ENCODE measurements around the gene NRXN3. TPM values are rescaled to one million over a fixed set of nuclear protein-coding genes. Genes with fewer than 3 reads are reported as not detected.

The NRXN3 gene
- total RNA-seq, 1 donor from 2014 or later = 18.0 TPM

DNA sequence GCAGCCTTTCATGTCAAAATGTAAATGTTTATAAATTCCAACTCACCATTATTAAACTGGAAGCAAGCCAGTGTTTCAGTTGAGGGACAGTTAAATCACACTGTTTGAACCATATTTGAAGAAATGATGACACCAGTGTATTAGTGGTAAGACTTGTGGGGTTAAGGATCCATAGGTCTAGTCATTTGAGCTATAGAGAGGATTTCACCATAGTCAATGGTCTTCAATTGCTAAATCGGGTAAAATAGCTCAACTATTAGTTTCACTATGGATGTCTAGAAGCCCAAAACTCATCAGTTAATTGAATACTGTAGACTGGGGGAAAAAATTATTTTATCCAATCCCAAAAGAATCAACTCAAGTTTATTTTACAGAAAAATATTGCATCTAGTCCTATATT lies 659.1 kb downstream of the NRXN3 start:
- FAIRE-seq (no peak), DNase-seq (ENCODE audit: low read depth) (no peak)
- TF ChIP-seq, protein P1, sequence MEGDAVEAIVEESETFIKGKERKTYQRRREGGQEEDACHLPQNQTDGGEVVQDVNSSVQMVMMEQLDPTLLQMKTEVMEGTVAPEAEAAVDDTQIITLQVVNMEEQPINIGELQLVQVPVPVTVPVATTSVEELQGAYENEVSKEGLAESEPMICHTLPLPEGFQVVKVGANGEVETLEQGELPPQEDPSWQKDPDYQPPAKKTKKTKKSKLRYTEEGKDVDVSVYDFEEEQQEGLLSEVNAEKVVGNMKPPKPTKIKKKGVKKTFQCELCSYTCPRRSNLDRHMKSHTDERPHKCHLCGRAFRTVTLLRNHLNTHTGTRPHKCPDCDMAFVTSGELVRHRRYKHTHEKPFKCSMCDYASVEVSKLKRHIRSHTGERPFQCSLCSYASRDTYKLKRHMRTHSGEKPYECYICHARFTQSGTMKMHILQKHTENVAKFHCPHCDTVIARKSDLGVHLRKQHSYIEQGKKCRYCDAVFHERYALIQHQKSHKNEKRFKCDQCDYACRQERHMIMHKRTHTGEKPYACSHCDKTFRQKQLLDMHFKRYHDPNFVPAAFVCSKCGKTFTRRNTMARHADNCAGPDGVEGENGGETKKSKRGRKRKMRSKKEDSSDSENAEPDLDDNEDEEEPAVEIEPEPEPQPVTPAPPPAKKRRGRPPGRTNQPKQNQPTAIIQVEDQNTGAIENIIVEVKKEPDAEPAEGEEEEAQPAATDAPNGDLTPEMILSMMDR (IDR thresholded peaks at IDR 0.05; ENCODE audit: insufficient read depth, low read depth, low read length) = no peak
- TF ChIP-seq EZH2 (IDR thresholded peaks at IDR 0.05; ENCODE audit: insufficient read depth, low read length) = no peak
- H3K27ac ChIP-seq (ENCODE audit: low read depth, low read length) = no peak overlapping the region
- peaks cover 12% of the 10 kb centered on the region for H3K27me3 Mint-ChIP-seq (ENCODE audit: low read depth, unreplicated experiment)
- H3K9ac ChIP-seq (ENCODE audit: low read length) = no peak overlapping the region
- no peaks in the 10 kb centered on the region for H3K79me2 ChIP-seq (ENCODE audit: insufficient read depth, low read length)
- H4K20me1 ChIP-seq (ENCODE audit: insufficient read depth, low read length) = no peaks in the 10 kb centered on the region
- no peaks in the 10 kb centered on the region for H3K4me1 Mint-ChIP-seq (ENCODE audit: low read depth, unreplicated experiment)
- no peak overlapping the region for H3K4me3 ChIP-seq (ENCODE audit: insufficient read depth, low read depth, low read length)
- H3K4me1 ChIP-seq (ENCODE audit: insufficient read depth, low read length) = no peaks in the 10 kb centered on the region
- H3K4me2 ChIP-seq (ENCODE audit: low read length) = no peak overlapping the region
- H3K27me3 ChIP-seq (ENCODE audit: insufficient read depth, low read length) = peaks cover 2% of the 10 kb centered on the region
- no peaks in the 10 kb centered on the region for H3K9me3 Mint-ChIP-seq (ENCODE audit: unreplicated experiment)
- no peaks in the 10 kb centered on the region for H3K36me3 Mint-ChIP-seq (ENCODE audit: low read depth, unreplicated experiment)
- H3K27ac Mint-ChIP-seq (ENCODE audit: unreplicated experiment) = no peak overlapping the region
- H2AFZ ChIP-seq (ENCODE audit: low read depth, low read length) = no peak overlapping the region
- no peak overlapping the region for H3K4me3 Mint-ChIP-seq (ENCODE audit: unreplicated experiment)
- H3K36me3 ChIP-seq (ENCODE audit: insufficient read depth, low read length) = no peaks in the 10 kb centered on the region
- no peaks in the 10 kb centered on the region for H3K9me3 ChIP-seq (ENCODE audit: insufficient read depth, low read depth, low read length)

DNA sequence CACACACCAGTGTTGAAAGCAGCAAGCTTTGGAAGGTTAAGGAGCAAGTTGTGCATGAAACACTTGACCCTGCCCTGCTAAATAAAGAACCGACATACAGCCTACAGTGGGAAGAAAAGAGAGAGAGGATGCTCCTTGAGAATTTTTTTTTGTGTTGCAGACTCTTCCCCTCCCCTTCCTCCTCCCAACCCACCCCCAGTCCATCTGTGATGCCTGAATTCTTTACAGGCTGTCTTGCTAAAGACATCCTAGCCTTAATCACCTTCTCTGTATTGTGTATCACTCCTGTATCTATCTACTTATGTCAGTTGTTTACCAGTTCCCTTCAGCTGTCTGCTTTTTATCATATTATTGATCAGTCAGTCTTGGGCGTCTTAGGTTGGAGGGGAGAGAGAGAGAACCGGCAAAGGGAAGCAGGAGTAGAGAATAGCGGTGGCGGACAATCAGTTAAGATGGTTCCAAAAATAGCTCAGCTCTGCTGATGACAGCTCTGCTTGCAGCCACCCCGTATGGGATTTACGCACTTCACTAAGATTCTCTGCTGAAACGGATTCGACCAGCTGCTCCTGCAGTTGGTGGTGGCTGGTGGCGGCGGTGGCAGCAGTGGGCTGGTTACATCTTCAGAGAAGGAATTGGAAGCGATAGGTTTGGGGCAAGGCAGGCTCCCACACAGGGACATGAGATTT lies 664.7 kb downstream of the NRXN3 start:
- no peaks in the 10 kb centered on the region for H3K4me1 ChIP-seq (ENCODE audit: insufficient read depth, low read length)
- H3K27ac ChIP-seq (ENCODE audit: low read depth, low read length) = no peak overlapping the region
- H2AFZ ChIP-seq (ENCODE audit: low read depth, low read length) = no peak overlapping the region
- H3K4me3 ChIP-seq (ENCODE audit: insufficient read depth, low read depth, low read length) = no peak overlapping the region
- peaks cover 2% of the 10 kb centered on the region for H3K27me3 ChIP-seq (ENCODE audit: insufficient read depth, low read length)
- Mint-ChIP-seq H3K36me3 (ENCODE audit: low read depth, unreplicated experiment) (no peaks in the 10 kb centered on the region), H3K27me3 (ENCODE audit: low read depth, unreplicated experiment) (peaks cover 16% of the 10 kb centered on the region), H3K9me3 (ENCODE audit: unreplicated experiment) (no peaks in the 10 kb centered on the region), H3K27ac (ENCODE audit: unreplicated experiment) (no peak overlapping the region), H3K4me3 (ENCODE audit: unreplicated experiment) (no peak overlapping the region), H3K4me1 (ENCODE audit: low read depth, unreplicated experiment) (no peaks in the 10 kb centered on the region)
- no peak overlapping the region for H3K9ac ChIP-seq (ENCODE audit: low read length)
- FAIRE-seq (no peak), DNase-seq (ENCODE audit: low read depth) (no peak)
- no peaks in the 10 kb centered on the region for H3K79me2 ChIP-seq (ENCODE audit: insufficient read depth, low read length)
- H3K4me2 ChIP-seq (ENCODE audit: low read length) = no peak overlapping the region
- TF ChIP-seq EZH2 (IDR thresholded peaks at IDR 0.05; ENCODE audit: insufficient read depth, low read length) = no peak
- TF ChIP-seq, protein P1 (IDR thresholded peaks at IDR 0.05; ENCODE audit: insufficient read depth, low read depth, low read length) = no peak
- no peaks in the 10 kb centered on the region for H3K36me3 ChIP-seq (ENCODE audit: insufficient read depth, low read length)
- H4K20me1 ChIP-seq (ENCODE audit: insufficient read depth, low read length) = no peaks in the 10 kb centered on the region
- H3K9me3 ChIP-seq (ENCODE audit: insufficient read depth, low read depth, low read length) = no peaks in the 10 kb centered on the region

DNA sequence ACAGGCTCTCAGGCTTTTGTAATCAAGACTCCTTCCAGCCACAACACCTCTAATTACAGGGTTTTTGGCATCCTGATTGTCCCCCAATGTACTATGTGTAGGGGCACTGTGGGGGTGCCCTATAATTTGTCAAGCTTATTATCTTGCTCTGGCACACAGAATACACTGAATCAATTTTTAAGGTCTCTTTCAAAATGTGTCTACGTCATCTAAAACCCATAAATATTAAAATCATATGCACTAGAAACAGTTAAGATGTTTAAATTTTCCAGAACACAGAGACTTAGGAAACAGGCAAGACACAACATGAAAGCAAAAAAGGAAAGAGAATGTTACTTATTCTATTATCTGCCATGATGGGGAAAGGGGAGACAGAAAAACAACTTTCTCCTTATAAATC lies 665.7 kb downstream of the NRXN3 start:
- peaks cover 16% of the 10 kb centered on the region for H3K27me3 Mint-ChIP-seq (ENCODE audit: low read depth, unreplicated experiment)
- no peak overlapping the region for H2AFZ ChIP-seq (ENCODE audit: low read depth, low read length)
- no peak overlapping the region for H3K4me2 ChIP-seq (ENCODE audit: low read length)
- H3K4me1 Mint-ChIP-seq (ENCODE audit: low read depth, unreplicated experiment) = no peaks in the 10 kb centered on the region
- H3K27me3 ChIP-seq (ENCODE audit: insufficient read depth, low read length) = peaks cover 4% of the 10 kb centered on the region
- no peaks in the 10 kb centered on the region for H3K9me3 Mint-ChIP-seq (ENCODE audit: unreplicated experiment)
- no peak for DNase-seq (ENCODE audit: low read depth)
- H4K20me1 ChIP-seq (ENCODE audit: insufficient read depth, low read length) = no peaks in the 10 kb centered on the region
- H3K36me3 ChIP-seq (ENCODE audit: insufficient read depth, low read length) = no peaks in the 10 kb centered on the region
- H3K27ac ChIP-seq (ENCODE audit: low read depth, low read length) = no peak overlapping the region
- no peak overlapping the region for H3K4me3 ChIP-seq (ENCODE audit: insufficient read depth, low read depth, low read length)
- H3K4me3 Mint-ChIP-seq (ENCODE audit: unreplicated experiment) = no peak overlapping the region
- H3K9ac ChIP-seq (ENCODE audit: low read length) = no peak overlapping the region
- H3K79me2 ChIP-seq (ENCODE audit: insufficient read depth, low read length) = no peaks in the 10 kb centered on the region
- no peaks in the 10 kb centered on the region for H3K36me3 Mint-ChIP-seq (ENCODE audit: low read depth, unreplicated experiment)
- no peaks in the 10 kb centered on the region for H3K4me1 ChIP-seq (ENCODE audit: insufficient read depth, low read length)
- TF ChIP-seq EZH2 (IDR thresholded peaks at IDR 0.05; ENCODE audit: insufficient read depth, low read length) = no peak
- TF ChIP-seq, protein P1 (IDR thresholded peaks at IDR 0.05; ENCODE audit: insufficient read depth, low read depth, low read length) = no peak
- no peaks in the 10 kb centered on the region for H3K9me3 ChIP-seq (ENCODE audit: insufficient read depth, low read depth, low read length)
- H3K27ac Mint-ChIP-seq (ENCODE audit: unreplicated experiment) = no peak overlapping the region
- FAIRE-seq = no peak

Measured in astrocyte (in vitro differentiated cells and primary cell).